ENCODE data around the gene IDH3A.
A peak's percentile ranks its signal among the peaks of the same experiment; 100 is the strongest.

The IDH3A gene
- 21.1 to 120 (median 42.2) reads per million in 9 experiments for total RNA-seq

- Mint-ChIP-seq H3K36me3 (ENCODE audit: insufficient read depth) (peaks cover 11% of the 10 kb centered on the region), H3K27me3 (no peaks in the 10 kb centered on the region), H3K9me3 (no peaks in the 10 kb centered on the region), H3K4me3 (peak within 1 kb of the TSS; percentile 92 to 94), H3K4me1 (ENCODE audit: low read depth in 2 of 2) (peaks cover 22 to 28% of the 10 kb centered on the region in 2 donors), H3K27ac (peak within 1 kb of the TSS; percentile 92 to 94)
- DNase-seq (peak; percentile 99 to 100 (median 99)), ATAC-seq (replicated peaks) (peak; percentile 88)
Observed at GRCh38 chr15:78149068-78149804, at the start of gene IDH3A. IDH3A (plus strand) TSS chr15:78149362; CDS start chr15:78149404, 42 bp downstream.

- H3K4me3 Mint-ChIP-seq: no peak overlapping the region
- no peak for DNase-seq
- H3K9me3 Mint-ChIP-seq: no peaks in the 10 kb centered on the region
- ATAC-seq (replicated peaks): no peak
- H3K27ac Mint-ChIP-seq: peak overlapping the region; percentile 77 to 96
- H3K4me1 Mint-ChIP-seq (ENCODE audit: low read depth in 2 of 2): peaks cover 31 to 36% of the 10 kb centered on the region in 2 donors
- H3K27me3 Mint-ChIP-seq: no peaks in the 10 kb centered on the region
- H3K36me3 Mint-ChIP-seq (ENCODE audit: insufficient read depth): no peaks in the 10 kb centered on the region
Observed at GRCh38 chr15:78100886-78101285, 48.3 kb upstream of the IDH3A start.

- H3K36me3 Mint-ChIP-seq (ENCODE audit: insufficient read depth): no peaks in the 10 kb centered on the region
- peaks cover 37 to 41% of the 10 kb centered on the region in 2 donors for H3K4me1 Mint-ChIP-seq (ENCODE audit: low read depth in 2 of 2)
- DNase-seq (no peak), ATAC-seq (replicated peaks) (no peak)
- H3K27ac Mint-ChIP-seq: peak overlapping the region; percentile 77 to 96
- no peak overlapping the region for H3K4me3 Mint-ChIP-seq
- no peaks in the 10 kb centered on the region for H3K27me3 Mint-ChIP-seq
- H3K9me3 Mint-ChIP-seq: no peaks in the 10 kb centered on the region
Observed at GRCh38 chr15:78101423-78102105, 47.6 kb upstream of the IDH3A start.

DNA sequence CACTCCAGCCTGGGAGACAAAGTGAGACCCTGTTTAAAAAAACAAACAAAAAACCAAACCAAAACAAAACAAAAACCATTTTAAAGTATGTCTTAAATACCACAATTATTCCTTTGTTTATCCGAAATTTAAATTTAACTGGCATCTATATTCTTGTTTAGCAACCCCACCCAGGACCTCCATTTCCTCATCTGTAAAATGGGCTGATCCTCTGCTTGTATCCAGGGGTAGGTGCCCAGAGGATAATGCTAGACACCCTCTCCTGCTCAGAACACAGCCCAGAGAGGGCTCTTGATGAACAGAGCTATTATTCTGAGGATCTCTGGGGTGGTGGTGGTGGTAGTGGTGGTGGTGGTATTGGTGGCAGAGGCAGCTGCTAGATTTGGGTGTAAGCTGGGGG, 47.0 kb upstream of the IDH3A start:
- DNase-seq (no peak), ATAC-seq (replicated peaks) (no peak)
- Mint-ChIP-seq H3K27ac (peak overlapping the region; percentile 96 to 98), H3K27me3 (no peaks in the 10 kb centered on the region), H3K9me3 (no peaks in the 10 kb centered on the region), H3K4me3 (no peak overlapping the region), H3K36me3 (ENCODE audit: insufficient read depth) (no peaks in the 10 kb centered on the region), H3K4me1 (ENCODE audit: low read depth in 2 of 2) (peaks cover 39 to 44% of the 10 kb centered on the region in 2 donors)

DNA sequence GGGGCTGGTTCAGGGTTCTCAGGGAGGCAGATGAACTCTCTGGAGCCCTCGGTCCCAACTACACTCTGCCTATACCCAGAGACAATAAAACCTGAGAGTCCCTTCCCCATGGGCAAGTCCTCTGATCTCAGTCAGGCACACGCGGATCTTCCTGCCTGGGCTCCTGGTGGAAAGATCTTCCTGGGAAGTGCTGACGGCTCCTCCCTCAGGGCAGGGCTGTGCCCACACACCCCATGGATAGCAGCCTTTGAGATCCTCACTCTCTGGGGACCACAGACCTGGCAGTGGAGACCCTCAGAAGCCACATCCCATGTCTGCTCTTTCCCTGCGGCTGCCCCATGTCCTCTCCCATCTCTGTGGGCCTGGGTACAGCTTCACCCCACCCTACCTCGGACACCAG, 46.4 kb upstream of the IDH3A start:
- Mint-ChIP-seq H3K4me1 (ENCODE audit: low read depth in 2 of 2) (peaks cover 39 to 44% of the 10 kb centered on the region in 2 donors), H3K4me3 (no peak overlapping the region), H3K36me3 (ENCODE audit: insufficient read depth) (no peaks in the 10 kb centered on the region), H3K27me3 (no peaks in the 10 kb centered on the region), H3K27ac (peak overlapping the region; percentile 96 to 98), H3K9me3 (no peaks in the 10 kb centered on the region)
- no peak for DNase-seq
- ATAC-seq (replicated peaks): no peak

DNA sequence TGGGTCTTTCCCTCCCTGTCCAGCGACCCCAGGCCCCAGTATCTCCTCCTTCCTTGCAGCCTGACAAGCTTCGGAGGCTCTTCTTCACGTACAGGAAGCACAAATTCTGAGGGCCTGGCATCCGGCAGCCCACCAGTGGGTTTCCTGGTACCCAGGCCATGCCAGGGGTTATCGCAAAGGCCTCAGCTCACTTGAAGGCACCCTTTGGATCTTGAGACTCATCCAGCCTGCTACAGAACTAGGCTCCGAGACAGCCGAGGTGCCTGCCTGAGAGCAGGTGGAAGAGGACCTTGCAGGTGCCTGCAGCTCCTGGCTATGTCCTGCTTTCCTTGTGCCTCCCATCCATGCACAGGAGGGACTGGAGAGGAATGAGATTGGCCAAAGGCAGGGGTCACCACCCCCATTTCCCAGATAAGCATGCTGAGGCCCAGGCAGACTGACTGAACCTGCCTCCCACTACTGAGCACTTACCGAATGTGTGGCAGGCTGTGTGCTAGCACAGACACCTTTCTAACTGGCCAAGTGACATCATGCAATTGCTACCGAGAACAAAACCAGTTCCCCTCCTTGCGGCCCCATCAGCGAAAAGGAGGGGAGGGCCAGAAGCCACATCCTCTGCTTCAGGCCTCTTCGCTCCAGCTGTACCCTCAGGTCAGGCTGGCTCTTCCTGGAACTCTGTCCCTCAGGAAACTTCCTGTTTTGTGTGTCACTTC, 45.6 kb upstream of the IDH3A start:
- peak; percentile 80 for ATAC-seq (replicated peaks)
- Mint-ChIP-seq H3K36me3 (ENCODE audit: insufficient read depth) (no peaks in the 10 kb centered on the region), H3K4me1 (ENCODE audit: low read depth in 2 of 2) (peaks cover 40 to 50% of the 10 kb centered on the region in 2 donors), H3K9me3 (no peaks in the 10 kb centered on the region), H3K27me3 (no peaks in the 10 kb centered on the region), H3K4me3 (peak overlapping the region; percentile 57 to 78), H3K27ac (peak overlapping the region; percentile 96 to 98)
- DNase-seq: peak; percentile 56 to 62 (median 56)

- Mint-ChIP-seq H3K4me3 (peak overlapping the region; percentile 57 to 78), H3K4me1 (ENCODE audit: low read depth in 2 of 2) (peaks cover 43 to 50% of the 10 kb centered on the region in 2 donors), H3K27ac (peak overlapping the region; percentile 96 to 98), H3K27me3 (no peaks in the 10 kb centered on the region), H3K9me3 (no peaks in the 10 kb centered on the region), H3K36me3 (ENCODE audit: insufficient read depth) (no peaks in the 10 kb centered on the region)
- no peak for DNase-seq
- no peak for ATAC-seq (replicated peaks)
Observed at GRCh38 chr15:78104119-78104479, 45.1 kb upstream of the IDH3A start.

GRCh38 chr15:78104566-78105475, 44.3 kb upstream of the IDH3A start:
- peak overlapping the region; percentile 57 to 78 for H3K4me3 Mint-ChIP-seq
- no peak for DNase-seq
- peak overlapping the region; percentile 96 to 98 for H3K27ac Mint-ChIP-seq
- H3K4me1 Mint-ChIP-seq (ENCODE audit: low read depth in 2 of 2): peaks cover 43 to 50% of the 10 kb centered on the region in 2 donors
- no peak for ATAC-seq (replicated peaks)
- H3K36me3 Mint-ChIP-seq (ENCODE audit: insufficient read depth): no peaks in the 10 kb centered on the region
- H3K27me3 Mint-ChIP-seq: no peaks in the 10 kb centered on the region
- H3K9me3 Mint-ChIP-seq: no peaks in the 10 kb centered on the region

DNA sequence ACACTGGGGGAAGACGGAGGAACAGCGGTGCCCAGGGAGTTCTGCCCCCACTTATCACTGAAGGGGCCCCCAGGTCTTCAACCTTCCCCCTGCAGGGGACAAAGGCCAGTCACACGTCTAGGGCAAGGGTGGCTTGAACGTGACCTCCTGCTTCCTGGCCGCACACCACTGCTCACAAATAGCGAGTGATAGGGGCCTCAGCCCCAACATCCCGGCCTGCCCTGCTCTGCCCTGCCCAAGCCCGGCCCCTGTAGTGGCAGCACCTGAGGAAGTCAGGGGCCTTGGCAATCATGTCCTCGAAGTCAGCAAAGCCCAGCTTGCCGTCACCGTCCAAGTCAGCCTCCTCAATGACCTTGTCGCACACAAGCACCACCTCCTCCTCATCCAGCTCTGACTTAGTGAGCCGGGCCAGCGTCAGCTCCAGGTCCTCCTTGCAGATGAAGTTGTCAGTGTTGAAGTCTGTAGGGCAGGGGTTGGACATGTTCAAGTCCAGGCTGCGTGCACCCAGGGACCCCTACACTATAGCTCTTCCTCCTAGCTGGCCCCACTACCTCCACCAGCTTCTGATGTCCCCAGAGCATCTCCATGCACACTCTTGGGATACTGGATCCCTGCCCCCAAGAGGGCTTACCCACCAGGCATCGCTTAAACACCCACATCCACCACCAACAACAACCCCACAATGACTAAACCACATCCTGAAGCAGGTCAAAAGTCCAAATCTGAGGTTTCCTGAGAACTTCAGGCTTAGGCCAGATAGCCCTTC, 43.5 kb upstream of the IDH3A start:
- DNase-seq (no peak), ATAC-seq (replicated peaks) (no peak)
- peaks cover 43 to 50% of the 10 kb centered on the region in 2 donors for H3K4me1 Mint-ChIP-seq (ENCODE audit: low read depth in 2 of 2)
- no peaks in the 10 kb centered on the region for H3K27me3 Mint-ChIP-seq
- peak overlapping the region; percentile 57 to 78 for H3K4me3 Mint-ChIP-seq
- peak overlapping the region; percentile 44 to 84 for H3K27ac Mint-ChIP-seq
- no peaks in the 10 kb centered on the region for H3K9me3 Mint-ChIP-seq
- peaks cover 4% of the 10 kb centered on the region for H3K36me3 Mint-ChIP-seq (ENCODE audit: insufficient read depth)

DNA sequence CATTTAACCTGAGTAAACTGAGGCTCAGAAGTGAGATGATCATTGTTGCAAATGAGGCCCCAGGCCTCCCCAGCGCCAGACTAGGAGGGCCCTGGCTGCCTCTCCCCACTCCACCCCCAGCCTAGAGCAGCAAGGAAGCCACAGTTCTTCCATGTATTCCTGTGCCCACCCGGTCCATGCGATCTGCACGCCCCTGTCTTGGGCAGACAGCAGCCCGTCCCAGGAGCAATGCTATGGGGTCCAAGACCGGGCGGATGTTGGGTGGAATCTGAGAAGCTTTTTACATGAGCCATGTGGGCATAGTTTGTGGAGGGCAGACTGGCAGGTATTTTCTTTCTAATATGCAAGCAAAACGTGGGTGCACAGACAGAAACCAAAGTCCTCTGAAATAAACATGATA, 41.7 kb upstream of the IDH3A start:
- Mint-ChIP-seq H3K4me1 (ENCODE audit: low read depth in 2 of 2) (peaks cover 43 to 47% of the 10 kb centered on the region in 2 donors), H3K9me3 (no peaks in the 10 kb centered on the region), H3K36me3 (ENCODE audit: insufficient read depth) (peaks cover 4% of the 10 kb centered on the region), H3K4me3 (no peak overlapping the region), H3K27ac (peak overlapping the region in 1 of 2 donors; percentile 73), H3K27me3 (no peaks in the 10 kb centered on the region)
- no peak for ATAC-seq (replicated peaks)
- no peak for DNase-seq

- Mint-ChIP-seq H3K4me1 (ENCODE audit: low read depth in 2 of 2) (peaks cover 36 to 37% of the 10 kb centered on the region in 2 donors), H3K4me3 (no peak overlapping the region), H3K27me3 (no peaks in the 10 kb centered on the region), H3K9me3 (no peaks in the 10 kb centered on the region), H3K27ac (peak overlapping the region; percentile 8 to 28), H3K36me3 (ENCODE audit: insufficient read depth) (peaks cover 4% of the 10 kb centered on the region)
- peak; percentile 81 to 83 (median 81) for DNase-seq
- ATAC-seq (replicated peaks): peak; percentile 78
Observed at GRCh38 chr15:78108300-78109084, 40.7 kb upstream of the IDH3A start.

All from effector memory CD8-positive, alpha-beta T cell (primary cell).